ENCODE data around the gene GJE1. TPM values are rescaled to one million over a fixed set of nuclear protein-coding genes. Genes with fewer than 3 reads are reported as not detected.
"Not testable (repeated sequence)": the region's sequence is repeated elsewhere in the genome, so short reads cannot be mapped to it uniquely, and the experiment has no call there.

The GJE1 gene
- total RNA-seq, 6 experiments from 2014 or later: not detected

GRCh38 chr6:142155895-142156757, 23.4 kb downstream of the GJE1 start:
- no peak for DNase-seq
- H3K4me3 Mint-ChIP-seq: no peak overlapping the region; the same call in 1 of the 2 replicates
- peak overlapping the region; percentile 76 for H3K27ac Mint-ChIP-seq
- TF ChIP-seq, protein P1, sequence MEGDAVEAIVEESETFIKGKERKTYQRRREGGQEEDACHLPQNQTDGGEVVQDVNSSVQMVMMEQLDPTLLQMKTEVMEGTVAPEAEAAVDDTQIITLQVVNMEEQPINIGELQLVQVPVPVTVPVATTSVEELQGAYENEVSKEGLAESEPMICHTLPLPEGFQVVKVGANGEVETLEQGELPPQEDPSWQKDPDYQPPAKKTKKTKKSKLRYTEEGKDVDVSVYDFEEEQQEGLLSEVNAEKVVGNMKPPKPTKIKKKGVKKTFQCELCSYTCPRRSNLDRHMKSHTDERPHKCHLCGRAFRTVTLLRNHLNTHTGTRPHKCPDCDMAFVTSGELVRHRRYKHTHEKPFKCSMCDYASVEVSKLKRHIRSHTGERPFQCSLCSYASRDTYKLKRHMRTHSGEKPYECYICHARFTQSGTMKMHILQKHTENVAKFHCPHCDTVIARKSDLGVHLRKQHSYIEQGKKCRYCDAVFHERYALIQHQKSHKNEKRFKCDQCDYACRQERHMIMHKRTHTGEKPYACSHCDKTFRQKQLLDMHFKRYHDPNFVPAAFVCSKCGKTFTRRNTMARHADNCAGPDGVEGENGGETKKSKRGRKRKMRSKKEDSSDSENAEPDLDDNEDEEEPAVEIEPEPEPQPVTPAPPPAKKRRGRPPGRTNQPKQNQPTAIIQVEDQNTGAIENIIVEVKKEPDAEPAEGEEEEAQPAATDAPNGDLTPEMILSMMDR (IDR thresholded peaks at IDR 0.05): peak; percentile 80
- H3K4me1 Mint-ChIP-seq (ENCODE audit: low read depth): peaks cover 66% of the 10 kb centered on the region
- H3K36me3 Mint-ChIP-seq (ENCODE audit: low read depth): peaks cover 5% of the 10 kb centered on the region
- H3K27me3 Mint-ChIP-seq (ENCODE audit: insufficient read depth): no peaks in the 10 kb centered on the region
- no peaks in the 10 kb centered on the region for H3K9me3 Mint-ChIP-seq

GRCh38 chr6:142156758-142157068, 24.0 kb downstream of the GJE1 start:
- not testable (repeated sequence) for H3K4me3 Mint-ChIP-seq; DNase-seq; H3K27me3 Mint-ChIP-seq (ENCODE audit: insufficient read depth); H3K9me3 Mint-ChIP-seq; H3K36me3 Mint-ChIP-seq (ENCODE audit: low read depth)
- Mint-ChIP-seq H3K27ac (peak overlapping the region; percentile 76; the same call in 1 of the 2 replicates), H3K4me1 (ENCODE audit: low read depth) (peaks cover 60% of the 10 kb centered on the region)
- TF ChIP-seq, protein P1 (IDR thresholded peaks at IDR 0.05): peak; percentile 45; the same call in 1 of the 2 replicates

DNA sequence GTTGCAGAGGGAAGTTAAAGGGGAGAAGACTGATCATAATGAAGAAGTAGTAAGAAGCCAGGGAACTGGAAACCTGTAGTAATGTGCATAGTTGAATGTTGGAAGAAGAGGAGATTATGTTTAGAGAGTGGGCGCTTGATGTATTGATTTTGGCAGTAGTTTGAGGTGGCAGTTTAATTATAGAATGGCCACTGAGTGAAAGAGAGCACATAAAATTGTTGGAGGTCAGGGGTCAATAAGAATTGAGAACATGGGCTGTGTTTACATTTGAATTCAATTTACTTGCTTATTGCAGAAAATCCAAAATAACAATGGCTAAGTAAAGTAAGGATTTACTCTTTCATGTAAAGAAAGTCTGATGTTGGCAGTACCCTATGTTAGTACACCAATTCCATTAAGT, 30.1 kb downstream of the GJE1 start:
- H3K27me3 Mint-ChIP-seq (ENCODE audit: insufficient read depth): peaks cover 1% of the 10 kb centered on the region; the same call in 1 of the 2 replicates
- H3K4me3 Mint-ChIP-seq: no peak overlapping the region
- peaks cover 22% of the 10 kb centered on the region for H3K4me1 Mint-ChIP-seq (ENCODE audit: low read depth)
- no peak for DNase-seq
- no peaks in the 10 kb centered on the region for H3K9me3 Mint-ChIP-seq
- peaks cover 4% of the 10 kb centered on the region; the same call in 1 of the 2 replicates for H3K36me3 Mint-ChIP-seq (ENCODE audit: low read depth)
- H3K27ac Mint-ChIP-seq: no peak overlapping the region
- TF ChIP-seq, protein P1 (IDR thresholded peaks at IDR 0.05): no peak

DNA sequence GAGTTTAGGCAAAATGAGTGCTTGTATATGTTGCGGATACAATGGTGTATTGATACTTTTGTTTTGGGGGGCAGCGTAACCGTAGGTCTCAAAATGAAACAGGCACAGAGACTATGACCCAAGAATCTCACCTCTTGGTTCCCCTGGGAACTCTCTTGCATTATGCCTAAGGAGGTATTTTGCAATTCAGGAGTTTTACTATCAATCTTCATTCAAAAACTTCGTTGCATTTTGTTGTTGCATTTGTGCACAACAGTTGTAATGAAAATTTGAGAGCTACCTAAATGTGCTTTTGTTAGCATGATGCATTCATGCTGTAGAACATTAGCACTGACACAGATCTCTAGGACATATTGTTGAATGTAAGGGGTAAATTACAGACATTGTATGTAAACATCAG, 32.5 kb downstream of the GJE1 start:
- no peak for DNase-seq
- H3K36me3 Mint-ChIP-seq (ENCODE audit: low read depth): peaks cover 4% of the 10 kb centered on the region; the same call in 1 of the 2 replicates
- H3K4me3 Mint-ChIP-seq: no peak overlapping the region

DNA sequence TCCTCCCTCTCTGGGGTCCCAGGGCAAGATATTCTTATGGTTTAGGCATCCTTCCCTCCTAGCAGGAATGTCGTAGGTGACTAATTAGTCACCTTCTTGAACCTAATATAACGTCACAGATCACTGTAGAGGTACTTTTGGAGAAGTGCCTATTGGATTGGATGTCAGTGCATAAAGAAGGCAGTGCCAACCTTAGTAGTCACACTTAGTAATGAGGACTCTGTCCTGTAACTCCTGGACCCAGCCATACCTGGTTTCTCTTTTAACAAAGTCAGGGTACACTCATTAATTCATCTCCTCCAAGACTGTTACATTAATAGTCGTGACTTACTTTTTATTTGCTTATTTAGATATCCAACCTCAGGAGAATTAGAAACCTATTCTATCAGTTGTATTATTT, 34.3 kb downstream of the GJE1 start:
- no peaks in the 10 kb centered on the region for H3K9me3 Mint-ChIP-seq
- H3K4me1 Mint-ChIP-seq (ENCODE audit: low read depth): peaks cover 10% of the 10 kb centered on the region
- no peak for DNase-seq
- H3K27me3 Mint-ChIP-seq (ENCODE audit: insufficient read depth): peaks cover 1% of the 10 kb centered on the region; the same call in 1 of the 2 replicates
- TF ChIP-seq, protein P1 (IDR thresholded peaks at IDR 0.05): no peak
- no peak overlapping the region for H3K4me3 Mint-ChIP-seq
- peaks cover under 1% of the 10 kb centered on the region for H3K36me3 Mint-ChIP-seq (ENCODE audit: low read depth)
- no peak overlapping the region; the same call in 1 of the 2 replicates for H3K27ac Mint-ChIP-seq

More for the DNA sequence above, 32.5 kb downstream of the GJE1 start:
- peaks cover 1% of the 10 kb centered on the region; the same call in 1 of the 2 replicates for H3K27me3 Mint-ChIP-seq (ENCODE audit: insufficient read depth)
- no peak overlapping the region for H3K27ac Mint-ChIP-seq
- TF ChIP-seq, protein P1 (IDR thresholded peaks at IDR 0.05): no peak
- peaks cover 16% of the 10 kb centered on the region for H3K4me1 Mint-ChIP-seq (ENCODE audit: low read depth)
- no peaks in the 10 kb centered on the region for H3K9me3 Mint-ChIP-seq

Measured in HFFc6 (cell line).